Panc1 (cell line): ENCODE results near the gene UST. TPM values are rescaled to one million over a fixed set of nuclear protein-coding genes. Genes with fewer than 3 reads are reported as not detected.

ENCODE experiments used
- ATAC-seq: fragments of 200-7000 bp; cut with Tn5 transposase; 2 replicates; pipeline ENCODE4 v1.9.1; 2020; ENCODE audit warnings: mild to moderate bottlenecking, moderate library complexity
- BruUV-seq: library from RNA; stranded (reverse); fragments of 400-500 nt; replicated peaks from 2 replicates; lab custom pipeline; 2021; lab: Mats Ljungman, UMichigan
- CTCF ChIA-PET: fragments of 300-600 bp; sonication (Branson Sonifier 250); formaldehyde crosslinking; loops from one replicate; lab custom pipeline; 2022; ENCODE audit warnings: antibody characterized with exemption; lab: Charles Lee
- POLR2A ChIA-PET: fragments of 300-600 bp; sonication (Branson Sonifier 250); formaldehyde crosslinking; loops from one replicate; lab custom pipeline; 2022; ENCODE audit warnings: antibody characterized with exemption; lab: Charles Lee
- DNase-seq: peaks from one replicate; pipeline ENCODE4 v3.0.0-alpha.2; 2010; ENCODE audit warnings: low read depth, low spot score
- H3K27ac ChIP-seq: 2 replicates; pipeline ENCODE4 v1.5.1; 2011; ENCODE audit warnings: mild to moderate bottlenecking, low read length, inconsistent platforms
- H3K27me3 ChIP-seq: fragments of 200-500 bp; sonication (Bioruptor generic); 2 replicates; pipeline ENCODE4 v1.6.0; 2014; ENCODE audit warnings: low read length, inconsistent platforms; ENCODE audit not compliant: control insufficient read depth, insufficient read depth
- H3K36me3 ChIP-seq: fragments of 200-500 bp; sonication (Bioruptor generic); 2 replicates; pipeline ENCODE4 v1.5.1; 2014; ENCODE audit warnings: inconsistent platforms, mild to moderate bottlenecking, low read length, moderate library complexity; ENCODE audit not compliant: control insufficient read depth, insufficient read depth
- H3K4me1 ChIP-seq: 2 replicates; pipeline ENCODE4 v1.5.1; 2011; ENCODE audit warnings: inconsistent platforms, mild to moderate bottlenecking, low read length, moderate library complexity; ENCODE audit not compliant: control insufficient read depth, insufficient read depth
- H3K4me3 ChIP-seq, 2 experiments: 2 replicates each; pipeline ENCODE4 v1.5.1; 2011 to 2012; ENCODE audit warnings: low read depth in 2 of 2, low read length in 2 of 2, mild to moderate bottlenecking in 2 of 2, inconsistent platforms in 1 of 2, moderate library complexity in 1 of 2
- H3K9me3 ChIP-seq: fragments of 200-500 bp; sonication (Bioruptor generic); 2 replicates; pipeline ENCODE4 v1.5.1; 2014; ENCODE audit warnings: low read depth, mild to moderate bottlenecking, inconsistent platforms, low read length, moderate library complexity; ENCODE audit not compliant: control insufficient read depth, insufficient read depth
- POLR2AphosphoS5 ChIP-seq: IDR thresholded peaks from 2 replicates; pipeline ENCODE4 v1.6.1; 2012; ENCODE audit warnings: mild to moderate bottlenecking, low read depth, low read length, moderate library complexity
- SIN3A ChIP-seq: IDR thresholded peaks from 2 replicates; pipeline ENCODE4 v1.6.1; 2012; ENCODE audit warnings: low read depth, mild to moderate bottlenecking, low read length, moderate library complexity, borderline replicate concordance; ENCODE audit not compliant: insufficient read depth
- TCF7L2 ChIP-seq: IDR thresholded peaks from 2 replicates; pipeline ENCODE4 v1.6.1; 2011; ENCODE audit warnings: mild to moderate bottlenecking, low read depth, low read length, inconsistent platforms
- in situ Hi-C: cut with HindIII; loops from 2 replicates; pipeline ENCODE4 v1.10.0; 2016; ENCODE audit warnings: low sequenced_read_pairs, low pct_unique_long_range_greater_than_20kb
- intact Hi-C: fragments of 100-400 bp; cut with micrococcal nuclease; formaldehyde crosslinking; loops from one replicate; pipeline ENCODE4 v1.10.0; 2022; ENCODE audit not compliant: unreplicated experiment
- total RNA-seq: library from RNA; stranded (reverse); gene quantifications from one replicate; pipeline ENCODE4 v1.2.1, GENCODE V29; 2021; ENCODE audit not compliant: unreplicated experiment
- TF ChIP-seq, protein P1 (sequence below): fragments of 450-650 bp; IDR thresholded peaks from 2 replicates; pipeline ENCODE4 v1.5.1; 2017; ENCODE audit warnings: mild to moderate bottlenecking
- TF ChIP-seq, protein P2 (sequence below), 2 experiments: IDR thresholded peaks; 2 replicates each; pipeline ENCODE4 v1.6.1; 2011 to 2012; ENCODE audit warnings: low read depth in 2 of 2, control low read depth in 1 of 2, low read length in 1 of 2, mild to moderate bottlenecking in 1 of 2, moderate library complexity in 1 of 2; ENCODE audit not compliant: insufficient read depth in 1 of 2

The UST gene
- total RNA-seq, 1 experiment from 2014 or later, result 0.15 TPM

DNA sequence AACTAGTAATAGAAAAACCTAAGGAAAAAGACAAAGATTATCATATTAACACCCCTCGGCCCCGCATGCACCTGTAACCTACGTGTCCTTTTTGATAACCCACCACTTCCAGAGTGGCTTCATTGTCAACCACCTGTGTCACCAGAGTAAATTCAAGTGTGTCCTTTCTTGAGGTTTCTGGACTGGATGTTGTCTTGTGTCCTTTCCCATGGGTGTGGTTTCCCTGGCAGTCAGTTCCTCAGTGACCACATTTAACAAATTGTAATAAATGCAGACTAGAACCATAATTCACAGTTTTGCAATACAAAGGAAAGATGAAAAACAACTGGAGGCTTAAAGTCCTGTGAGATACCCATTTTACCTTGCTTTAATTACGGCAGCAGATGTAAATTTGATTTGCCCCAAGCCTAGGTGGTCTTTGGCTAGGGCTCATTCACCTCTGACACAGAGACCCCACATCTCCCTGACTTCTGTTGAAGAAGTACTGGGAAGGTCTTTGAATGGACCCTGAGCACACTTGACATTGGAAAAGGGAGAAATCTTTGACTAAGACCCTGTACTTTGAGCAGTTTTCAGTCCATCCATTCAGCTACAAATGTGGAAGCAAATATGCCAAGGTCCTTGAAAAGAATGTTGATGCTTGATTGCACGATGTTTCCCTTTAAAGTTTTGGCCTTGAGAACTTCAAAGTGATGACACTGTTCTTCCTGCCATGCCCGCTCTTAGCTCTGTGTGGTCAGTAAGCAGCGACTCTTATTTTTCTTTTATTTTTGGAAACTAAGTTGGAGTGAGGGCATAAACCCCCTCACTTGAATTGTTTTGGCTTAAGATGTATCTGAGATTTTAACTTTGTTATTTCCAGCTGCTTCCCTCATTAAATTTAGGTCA lies 232.4 kb downstream of the UST start:
- Histone ChIP-seq H3K9me3 (no peaks in the 10 kb centered on the region), H3K4me1 (no peaks in the 10 kb centered on the region), H3K27me3 (peaks cover 13% of the 10 kb centered on the region), H3K36me3 (no peaks in the 10 kb centered on the region; the same call in 1 of the 2 replicates), H3K27ac (no peak overlapping the region), H3K4me3 (no peak overlapping the region)
- TF ChIP-seq SIN3A (no peak), TCF7L2 (no peak), POLR2AphosphoS5 (no peak)
- TF ChIP-seq, protein P1, sequence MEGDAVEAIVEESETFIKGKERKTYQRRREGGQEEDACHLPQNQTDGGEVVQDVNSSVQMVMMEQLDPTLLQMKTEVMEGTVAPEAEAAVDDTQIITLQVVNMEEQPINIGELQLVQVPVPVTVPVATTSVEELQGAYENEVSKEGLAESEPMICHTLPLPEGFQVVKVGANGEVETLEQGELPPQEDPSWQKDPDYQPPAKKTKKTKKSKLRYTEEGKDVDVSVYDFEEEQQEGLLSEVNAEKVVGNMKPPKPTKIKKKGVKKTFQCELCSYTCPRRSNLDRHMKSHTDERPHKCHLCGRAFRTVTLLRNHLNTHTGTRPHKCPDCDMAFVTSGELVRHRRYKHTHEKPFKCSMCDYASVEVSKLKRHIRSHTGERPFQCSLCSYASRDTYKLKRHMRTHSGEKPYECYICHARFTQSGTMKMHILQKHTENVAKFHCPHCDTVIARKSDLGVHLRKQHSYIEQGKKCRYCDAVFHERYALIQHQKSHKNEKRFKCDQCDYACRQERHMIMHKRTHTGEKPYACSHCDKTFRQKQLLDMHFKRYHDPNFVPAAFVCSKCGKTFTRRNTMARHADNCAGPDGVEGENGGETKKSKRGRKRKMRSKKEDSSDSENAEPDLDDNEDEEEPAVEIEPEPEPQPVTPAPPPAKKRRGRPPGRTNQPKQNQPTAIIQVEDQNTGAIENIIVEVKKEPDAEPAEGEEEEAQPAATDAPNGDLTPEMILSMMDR, result no peak
- TF ChIP-seq, protein P2, sequence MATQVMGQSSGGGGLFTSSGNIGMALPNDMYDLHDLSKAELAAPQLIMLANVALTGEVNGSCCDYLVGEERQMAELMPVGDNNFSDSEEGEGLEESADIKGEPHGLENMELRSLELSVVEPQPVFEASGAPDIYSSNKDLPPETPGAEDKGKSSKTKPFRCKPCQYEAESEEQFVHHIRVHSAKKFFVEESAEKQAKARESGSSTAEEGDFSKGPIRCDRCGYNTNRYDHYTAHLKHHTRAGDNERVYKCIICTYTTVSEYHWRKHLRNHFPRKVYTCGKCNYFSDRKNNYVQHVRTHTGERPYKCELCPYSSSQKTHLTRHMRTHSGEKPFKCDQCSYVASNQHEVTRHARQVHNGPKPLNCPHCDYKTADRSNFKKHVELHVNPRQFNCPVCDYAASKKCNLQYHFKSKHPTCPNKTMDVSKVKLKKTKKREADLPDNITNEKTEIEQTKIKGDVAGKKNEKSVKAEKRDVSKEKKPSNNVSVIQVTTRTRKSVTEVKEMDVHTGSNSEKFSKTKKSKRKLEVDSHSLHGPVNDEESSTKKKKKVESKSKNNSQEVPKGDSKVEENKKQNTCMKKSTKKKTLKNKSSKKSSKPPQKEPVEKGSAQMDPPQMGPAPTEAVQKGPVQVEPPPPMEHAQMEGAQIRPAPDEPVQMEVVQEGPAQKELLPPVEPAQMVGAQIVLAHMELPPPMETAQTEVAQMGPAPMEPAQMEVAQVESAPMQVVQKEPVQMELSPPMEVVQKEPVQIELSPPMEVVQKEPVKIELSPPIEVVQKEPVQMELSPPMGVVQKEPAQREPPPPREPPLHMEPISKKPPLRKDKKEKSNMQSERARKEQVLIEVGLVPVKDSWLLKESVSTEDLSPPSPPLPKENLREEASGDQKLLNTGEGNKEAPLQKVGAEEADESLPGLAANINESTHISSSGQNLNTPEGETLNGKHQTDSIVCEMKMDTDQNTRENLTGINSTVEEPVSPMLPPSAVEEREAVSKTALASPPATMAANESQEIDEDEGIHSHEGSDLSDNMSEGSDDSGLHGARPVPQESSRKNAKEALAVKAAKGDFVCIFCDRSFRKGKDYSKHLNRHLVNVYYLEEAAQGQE (IDR thresholded peaks at IDR 0.05; ENCODE audit: insufficient read depth in 1 of 2, low read depth in 2 of 2, low read length in 1 of 2), result no peak
- no TSS peak for BruUV-seq
- intact Hi-C loops (no loop called here), in situ Hi-C loops (no loop called here)
- ChIA-PET POLR2A (no interaction called here), CTCF (no interaction called here)
- ATAC-seq (no peak), DNase-seq (no peak)

DNA sequence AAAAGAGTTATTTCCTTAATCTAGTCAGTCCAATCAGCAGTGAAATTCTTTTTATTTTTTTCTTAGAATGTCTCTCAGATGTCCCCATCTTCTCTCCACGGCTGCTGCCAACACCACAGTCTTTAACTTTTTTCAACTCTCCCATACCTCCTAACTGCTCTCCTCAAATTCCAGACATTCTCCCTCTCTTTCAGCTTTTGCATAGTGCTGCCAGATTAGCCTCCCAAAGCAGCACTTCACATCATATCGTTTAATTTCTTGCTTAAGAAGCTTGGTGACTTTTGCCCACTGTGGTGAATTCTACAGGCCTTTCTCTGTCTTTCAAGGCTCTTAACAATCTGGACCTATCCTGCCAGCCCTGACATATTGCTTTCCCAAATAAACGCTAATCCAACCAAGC lies 233.4 kb downstream of the UST start:
- ATAC-seq (no peak), DNase-seq (no peak)
- no TSS peak for BruUV-seq
- ChIA-PET POLR2A (no interaction called here), CTCF (interaction anchor here (0.5 kb wide), 1 partner anchor 1091 kb away, joined by 4 read pairs; no protein-coding TSS in a partner anchor)
- H3K36me3 ChIP-seq, result no peaks in the 10 kb centered on the region
- H3K27ac ChIP-seq, result no peak overlapping the region
- no peak overlapping the region for H3K4me3 ChIP-seq
- TF ChIP-seq, protein P1, result no peak
- TF ChIP-seq TCF7L2 (no peak), SIN3A (no peak), POLR2AphosphoS5 (no peak)
- TF ChIP-seq, protein P2 (IDR thresholded peaks at IDR 0.05; ENCODE audit: insufficient read depth in 1 of 2, low read depth in 2 of 2, low read length in 1 of 2), result no peak
- H3K27me3 ChIP-seq, result peaks cover 5% of the 10 kb centered on the region
- no peaks in the 10 kb centered on the region for H3K4me1 ChIP-seq
- intact Hi-C loops, result no loop called here
- in situ Hi-C loops, result no loop called here
- H3K9me3 ChIP-seq, result no peaks in the 10 kb centered on the region
